ENCODE results near the gene CLMP.
"Not testable (repeated sequence)": the region's sequence is repeated elsewhere in the genome, so short reads cannot be mapped to it uniquely, and the experiment has no call there.

CLMP gene

DNA sequence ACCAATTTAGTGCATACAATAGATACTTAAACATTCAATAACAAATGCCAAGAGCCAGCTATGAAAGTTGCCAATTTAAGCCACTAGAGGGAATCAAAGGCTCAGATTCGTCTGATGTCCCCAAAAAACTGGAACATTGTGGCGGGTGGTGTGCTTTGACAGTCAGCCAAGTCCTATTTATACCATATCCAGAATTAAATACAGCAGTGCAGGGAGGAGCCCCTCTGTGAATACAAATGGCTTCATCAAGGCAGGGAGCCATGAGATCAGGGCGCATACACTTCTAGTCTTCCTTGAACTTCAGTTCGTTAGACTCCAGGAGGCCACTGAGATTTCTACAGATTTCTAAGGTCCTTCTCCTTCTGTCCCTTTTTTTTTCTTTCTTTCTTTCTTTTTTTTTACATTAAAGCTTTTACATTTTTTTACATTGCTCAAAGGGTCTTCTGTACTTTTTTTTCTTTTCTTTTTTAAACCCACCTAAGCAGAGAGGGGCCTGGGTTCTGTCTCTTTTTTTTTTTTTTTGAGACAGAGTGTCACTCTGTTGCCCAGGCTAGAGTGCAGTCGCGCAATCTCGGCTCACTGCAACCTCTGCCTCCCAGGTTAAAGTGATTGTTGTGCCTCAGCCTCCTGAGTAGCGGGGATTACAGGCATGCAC is 91.6 kb downstream of the CLMP start:
- Histone ChIP-seq H3K4me3 (no peak overlapping the region), H3K27ac (peak overlapping the region in 2 of 21 experiments; percentile 17 to 35)

DNA sequence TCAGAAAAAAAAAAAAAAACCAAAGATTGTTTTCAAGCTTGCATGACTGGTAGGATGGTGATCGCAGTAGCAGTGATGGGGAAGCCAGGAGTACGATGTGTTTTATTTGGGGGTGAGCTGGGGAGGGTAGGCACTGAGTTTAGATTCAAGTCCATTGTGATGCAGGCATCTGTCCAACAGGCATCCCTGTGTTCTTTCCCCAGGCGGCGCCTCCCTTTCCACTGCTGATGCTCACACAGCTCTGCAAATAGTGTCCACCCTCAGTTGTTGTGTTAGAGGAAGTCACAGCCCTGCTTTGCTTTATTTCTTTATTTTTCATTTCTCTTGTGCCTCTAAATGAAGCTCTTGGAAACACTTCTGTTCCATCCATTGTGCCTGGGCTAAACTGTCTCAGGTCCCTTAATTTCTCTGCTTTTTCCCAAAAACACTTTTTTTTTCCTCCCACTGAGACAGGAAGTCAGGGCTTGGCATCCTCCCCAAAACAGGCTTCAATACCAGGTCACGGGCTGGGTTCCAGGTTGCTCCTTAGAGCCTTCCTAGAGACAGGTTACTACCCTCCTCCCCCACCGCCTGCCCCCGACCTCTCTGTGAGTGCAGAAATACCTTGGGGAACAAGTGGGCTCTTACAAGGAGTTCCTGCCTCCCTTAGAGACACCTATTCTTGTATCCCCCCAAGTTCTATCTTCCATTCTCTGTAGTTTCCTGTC is 94.5 kb downstream of the CLMP start:
- no peak overlapping the region for H3K4me3 ChIP-seq
- H3K27ac ChIP-seq, result peak overlapping the region in 3 of 21 experiments; percentile 6 to 54 (median 26)

DNA sequence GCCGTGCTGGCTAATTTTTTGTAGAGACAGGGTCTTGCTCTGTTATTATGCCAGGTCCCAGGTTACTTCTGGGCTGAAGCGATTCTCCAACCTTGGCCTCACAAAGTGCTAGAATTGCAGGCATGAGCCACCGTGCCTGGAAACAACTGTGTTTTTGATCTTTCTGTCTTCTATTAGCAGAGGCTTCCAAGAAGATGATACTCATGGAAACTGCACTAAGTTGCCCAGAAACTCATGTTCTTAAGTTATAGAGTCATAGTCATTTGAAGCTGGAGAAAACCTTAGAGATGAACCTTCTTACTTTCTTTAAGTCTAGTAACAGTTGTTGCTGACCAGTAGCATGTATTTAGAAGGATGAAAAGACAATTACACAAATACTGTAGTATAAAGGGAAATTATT is 96.1 kb downstream of the CLMP start:
- H3K4me3 ChIP-seq, result no peak overlapping the region
- H3K27ac ChIP-seq, result no peak overlapping the region

DNA sequence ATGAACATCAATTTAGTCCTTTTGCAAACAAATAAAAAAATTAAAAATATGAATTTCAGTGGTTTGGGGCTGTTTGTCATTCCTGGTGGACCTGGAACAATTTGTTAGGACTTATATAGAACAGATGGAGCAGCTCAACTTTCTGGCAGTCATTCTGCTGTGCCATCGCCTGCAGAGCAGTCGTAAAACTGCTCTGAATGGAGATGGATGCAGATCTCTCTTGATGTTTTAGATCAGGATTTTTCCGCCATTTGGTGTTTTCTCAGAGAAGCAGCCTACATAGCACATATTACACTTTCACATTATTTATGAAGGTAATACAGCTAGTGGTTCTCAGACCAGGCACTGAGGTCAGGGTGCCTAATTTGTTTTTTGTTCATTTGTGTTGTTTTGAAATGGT is 101.3 kb downstream of the CLMP start:
- no peak overlapping the region for H3K4me3 ChIP-seq
- no peak overlapping the region for H3K27ac ChIP-seq

DNA sequence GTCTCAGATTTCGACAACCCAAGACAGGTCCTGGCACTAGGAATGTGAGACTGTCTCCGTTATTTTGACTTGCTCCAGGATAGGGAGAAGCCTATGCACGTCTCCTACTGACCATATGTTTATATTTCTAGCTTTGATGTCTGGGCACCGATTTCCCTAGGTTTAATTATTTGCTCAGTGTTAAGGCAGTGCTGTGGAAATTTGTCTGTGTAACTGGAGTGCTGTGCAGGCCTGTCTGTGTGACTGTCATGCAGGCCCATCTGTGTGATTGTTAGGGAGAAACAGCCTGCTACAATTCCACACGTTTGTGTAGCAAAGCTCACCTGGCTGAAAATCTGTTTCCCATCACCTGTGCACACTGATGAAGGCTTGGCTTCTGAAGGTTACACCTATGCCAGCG is 103.5 kb downstream of the CLMP start:
- Histone ChIP-seq H3K27ac (no peak overlapping the region), H3K4me3 (no peak overlapping the region)

DNA sequence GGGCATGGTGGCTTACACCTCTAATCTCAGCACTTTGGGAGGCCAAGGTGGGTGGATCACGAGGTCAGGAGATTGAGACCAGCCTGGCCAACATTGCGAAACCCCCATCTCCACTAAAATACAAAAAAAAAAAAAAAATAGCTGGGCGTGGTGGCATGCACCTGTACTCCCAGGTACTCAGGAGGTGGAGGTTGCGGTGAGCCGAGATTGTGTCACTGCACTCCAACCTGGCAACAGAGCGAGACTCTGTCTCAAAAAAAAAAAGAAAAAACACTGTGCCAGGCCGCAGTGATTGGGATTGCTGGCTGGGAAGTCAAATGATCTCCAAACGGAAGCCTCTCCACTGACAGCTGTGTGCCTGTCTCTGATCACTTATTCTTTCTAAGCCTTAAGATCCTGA is 104.9 kb downstream of the CLMP start:
- not testable (repeated sequence) for H3K27ac ChIP-seq

DNA sequence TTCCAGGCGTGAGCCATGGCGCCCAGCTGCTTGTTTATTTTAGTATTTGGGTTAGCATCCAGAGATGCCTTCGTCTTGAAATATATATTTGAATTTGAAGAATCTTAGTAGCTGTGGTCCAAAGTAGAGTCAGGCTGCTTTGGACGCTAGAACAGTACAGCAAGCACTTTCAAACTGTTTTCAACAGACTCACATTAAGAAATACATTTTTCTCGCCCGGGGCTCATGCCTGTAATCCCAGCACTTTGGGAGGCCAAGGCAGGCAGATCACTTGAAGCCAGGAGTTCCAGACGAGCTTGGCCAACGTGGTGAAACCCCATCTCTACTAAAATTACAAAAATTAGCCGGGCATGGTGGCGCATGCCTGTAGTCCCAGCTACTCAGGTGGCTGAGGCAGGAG is 106.2 kb downstream of the CLMP start:
- H3K27ac ChIP-seq, H3K4me3 ChIP-seq: not testable (repeated sequence)

More for the DNA sequence above, 104.9 kb downstream of the CLMP start:
- H3K4me3 ChIP-seq, result not testable (repeated sequence)

DNA sequence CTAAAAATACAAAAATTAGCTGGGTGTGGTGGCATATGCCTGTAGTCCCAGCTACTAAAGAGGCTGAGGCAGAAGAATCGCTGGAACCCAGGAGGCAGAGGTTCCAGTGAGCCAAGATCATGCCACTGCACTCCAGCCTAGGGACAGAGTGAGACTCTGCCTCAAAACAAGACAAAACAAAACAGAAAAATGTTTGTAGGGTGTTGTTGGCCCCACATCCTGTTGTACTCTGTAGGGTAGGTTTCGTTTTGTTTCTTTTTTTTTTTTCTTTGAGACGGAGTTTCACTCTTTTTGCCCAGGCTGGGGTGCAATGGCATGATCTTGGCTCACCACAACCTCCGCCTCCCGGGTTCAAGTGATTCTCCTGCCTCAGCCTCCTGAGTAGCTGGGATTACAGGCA is 107.4 kb downstream of the CLMP start:
- H3K27ac ChIP-seq, result peak overlapping the region in 9 of 21 experiments; percentile 24 to 82 (median 60)

DNA sequence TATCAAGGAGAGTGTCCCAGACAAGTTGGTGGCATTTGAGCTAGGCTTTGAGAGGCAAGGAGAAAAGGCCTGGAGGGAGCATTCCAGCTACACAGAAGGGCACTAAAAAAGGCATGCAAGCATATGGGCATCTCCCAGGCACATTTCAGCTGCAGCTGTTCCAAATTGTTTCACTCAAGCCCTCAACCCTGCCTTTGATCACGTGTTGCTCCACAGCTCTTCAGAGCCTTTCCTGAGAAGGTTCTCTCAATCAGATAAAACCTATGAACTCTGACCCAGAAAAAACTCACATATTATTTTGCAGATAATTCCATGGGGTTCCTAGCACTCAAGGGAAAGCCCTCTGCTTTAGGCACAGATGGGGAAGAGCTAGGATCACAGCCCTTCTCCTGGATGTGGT is 108.7 kb downstream of the CLMP start:
- Histone ChIP-seq H3K4me3 (no peak overlapping the region), H3K27ac (peak overlapping the region in 2 of 21 experiments; percentile 50 to 77)

More for the DNA sequence above, 107.4 kb downstream of the CLMP start:
- H3K4me3 ChIP-seq, result not testable (repeated sequence)

DNA sequence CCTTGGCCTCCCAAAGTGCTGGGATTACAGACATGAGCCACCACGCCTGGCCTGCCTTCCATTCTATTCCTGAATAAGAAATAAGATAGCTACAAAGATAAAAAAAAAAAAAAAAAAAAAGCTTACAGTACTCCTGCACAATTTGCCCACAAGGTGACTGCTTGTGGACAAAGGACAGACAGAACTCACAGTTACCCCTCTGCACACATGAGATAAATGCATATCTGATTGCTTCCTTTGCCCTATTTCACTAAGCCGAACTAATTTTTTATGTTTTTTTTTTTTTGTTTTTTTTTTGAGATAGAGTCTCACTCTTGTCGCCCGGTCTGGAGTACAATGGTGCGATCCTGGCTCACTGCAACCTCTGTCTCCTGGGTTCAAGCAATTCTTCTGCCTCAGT is 109.6 kb downstream of the CLMP start:
- H3K27ac ChIP-seq, result no peak overlapping the region
- no peak overlapping the region for H3K4me3 ChIP-seq

DNA sequence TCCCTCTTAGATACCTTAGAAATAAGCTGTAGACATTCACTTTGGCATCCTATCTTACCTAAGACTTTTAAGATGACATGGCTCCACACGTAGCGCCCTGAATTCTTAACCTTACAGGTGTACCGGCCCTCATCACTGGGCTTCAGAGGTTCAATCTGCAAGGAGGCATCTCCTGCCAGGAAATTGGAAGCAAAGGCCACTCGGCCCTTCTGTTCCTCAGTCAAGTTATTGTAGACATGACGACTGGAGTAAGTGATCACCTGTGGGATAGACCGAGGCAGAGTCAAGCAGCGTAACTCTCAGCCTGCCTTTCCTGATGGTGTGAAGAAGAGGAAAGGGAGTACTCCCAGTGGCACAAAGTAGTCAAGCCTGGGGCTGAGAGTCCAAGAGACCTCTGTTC is 110.6 kb downstream of the CLMP start:
- Histone ChIP-seq H3K27ac (no peak overlapping the region), H3K4me3 (no peak overlapping the region)

DNA sequence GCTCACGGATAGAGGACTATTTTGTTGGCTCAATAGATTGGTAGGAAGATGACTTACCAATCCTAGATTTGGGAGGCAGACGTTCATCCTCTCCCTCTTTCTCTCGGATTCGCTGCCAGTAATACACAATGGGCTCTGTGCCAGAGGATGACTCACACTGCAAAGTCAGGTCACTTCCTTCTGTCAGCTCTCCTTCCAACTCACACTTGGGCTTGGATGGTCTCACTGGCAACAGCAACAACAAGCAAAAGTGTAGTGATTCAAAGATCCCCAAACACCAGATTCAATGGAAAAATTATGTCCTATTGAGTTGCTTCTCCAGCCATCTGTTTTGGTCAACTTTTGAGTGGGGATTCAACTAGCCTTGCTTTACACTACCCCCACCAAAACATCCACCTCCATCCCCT is 111.4 kb downstream of the CLMP start:
- Histone ChIP-seq H3K27ac (peak overlapping the region in 4 of 21 experiments; percentile 6 to 27 (median 16)), H3K4me3 (no peak overlapping the region)

DNA sequence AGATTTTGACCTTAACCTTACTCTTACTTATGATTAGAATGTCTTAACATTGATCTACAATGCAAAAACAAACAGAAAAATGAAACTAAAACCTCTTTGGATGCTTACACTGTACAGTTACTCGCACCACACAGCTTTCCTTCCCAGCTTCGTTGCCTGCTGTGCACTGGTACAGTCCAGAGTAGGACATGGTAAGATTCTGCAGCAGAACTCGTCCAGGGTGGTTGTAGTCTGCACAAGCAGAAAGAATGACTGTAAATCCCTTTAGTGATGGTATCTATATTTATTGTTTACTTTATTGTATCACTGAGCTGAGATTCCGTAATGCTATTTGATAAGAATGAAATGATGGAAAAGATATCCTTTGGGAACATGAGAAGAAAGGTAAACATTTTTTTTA is 112.1 kb downstream of the CLMP start:
- H3K27ac ChIP-seq, result peak overlapping the region in 1 of 21 experiments; percentile 6

DNA sequence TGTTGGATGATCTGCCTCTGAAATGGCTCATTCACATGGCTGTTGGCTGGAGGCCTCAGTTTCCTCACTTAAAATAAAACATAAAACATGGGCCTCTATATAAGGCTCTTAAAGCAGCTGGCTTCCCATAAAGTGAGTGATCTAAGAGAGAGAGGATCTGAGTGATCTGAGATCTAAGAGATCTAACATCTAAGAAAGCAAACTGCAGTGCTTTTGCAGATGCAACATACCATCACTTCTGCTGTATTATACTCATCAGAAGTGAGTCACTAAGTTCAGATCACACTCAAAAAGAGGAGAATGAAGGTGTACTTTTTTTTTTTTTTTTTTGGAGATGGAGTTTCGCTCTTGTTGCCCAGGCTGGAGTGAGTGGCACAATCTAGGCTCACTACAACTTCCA is 115.0 kb downstream of the CLMP start:
- Histone ChIP-seq H3K4me3 (no peak overlapping the region), H3K27ac (no peak overlapping the region)

More for the DNA sequence above, 112.1 kb downstream of the CLMP start:
- H3K4me3 ChIP-seq, result no peak overlapping the region

DNA sequence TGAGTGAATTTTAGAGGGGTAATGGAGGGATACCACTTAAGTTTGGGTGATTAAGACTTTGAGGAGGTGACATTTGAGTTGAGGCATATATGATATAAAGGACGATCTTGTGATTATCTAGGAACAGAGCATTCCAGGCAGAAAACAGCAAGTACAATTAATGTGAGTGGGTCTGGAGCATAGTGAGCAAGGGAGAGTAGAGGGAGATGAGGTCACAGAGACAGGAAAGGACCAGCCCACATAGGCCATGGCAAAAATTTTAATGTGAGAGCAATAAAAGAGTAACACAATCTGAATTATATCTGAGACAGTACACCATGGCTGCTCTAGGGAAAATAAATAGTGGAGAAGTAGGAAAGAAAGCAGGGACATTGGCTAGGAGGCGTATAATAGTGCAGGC is 118.6 kb downstream of the CLMP start:
- Histone ChIP-seq H3K27ac (no peak overlapping the region), H3K4me3 (no peak overlapping the region)

DNA sequence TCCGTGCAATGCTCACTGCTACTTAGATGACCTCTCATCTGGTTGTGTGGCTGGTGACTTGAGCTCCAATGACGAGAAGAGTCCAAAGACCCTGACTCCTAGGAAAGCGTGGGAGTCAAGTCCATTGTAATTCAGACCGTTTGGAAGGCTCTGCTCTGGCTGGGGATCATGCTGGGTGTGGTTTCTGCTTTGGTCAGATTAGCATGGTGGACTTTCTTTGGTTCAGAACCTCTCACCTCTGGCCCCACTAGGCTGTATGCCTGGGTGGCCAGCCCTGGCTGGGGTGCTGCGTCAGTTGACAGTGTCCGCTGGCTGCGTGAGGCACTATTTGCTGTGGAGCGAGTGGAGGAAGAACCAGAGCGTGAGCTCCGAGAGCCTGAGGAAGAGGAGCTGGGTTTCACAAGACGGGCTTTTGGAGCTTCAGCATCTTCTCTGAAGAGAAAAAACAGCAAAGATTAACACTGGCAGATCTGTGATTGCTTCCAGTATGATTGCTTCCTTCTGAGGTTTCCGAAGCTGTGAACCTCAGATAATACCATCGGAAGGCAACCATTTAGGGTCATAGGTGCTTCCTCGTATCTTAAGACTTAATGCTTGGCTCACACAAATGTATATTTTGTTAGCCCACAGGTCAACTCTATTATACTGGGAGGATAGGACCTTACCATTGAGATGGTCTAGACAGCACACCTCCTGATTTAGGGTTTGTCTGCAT is 121.5 kb downstream of the CLMP start:
- no peak overlapping the region for H3K27ac ChIP-seq
- H3K4me3 ChIP-seq, result no peak overlapping the region

DNA sequence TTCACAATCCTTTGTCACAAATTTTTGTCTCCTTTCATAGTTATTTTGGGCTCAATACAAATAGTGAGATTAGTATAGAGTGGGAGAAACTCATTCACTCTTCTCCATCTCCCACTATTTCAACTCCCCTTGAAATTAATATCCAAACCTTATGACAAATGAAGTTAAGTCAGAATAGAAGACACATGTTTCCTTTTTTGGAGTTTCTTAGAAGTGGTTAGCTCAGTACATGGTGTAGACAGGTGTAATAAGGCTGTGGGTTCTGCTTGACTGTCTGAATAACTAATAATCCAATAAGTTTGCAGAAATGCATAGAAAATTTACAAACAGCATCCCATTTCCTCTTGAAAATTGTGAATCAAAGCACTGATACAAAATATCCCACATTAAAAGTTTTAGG is 122.3 kb downstream of the CLMP start:
- no peak overlapping the region for H3K4me3 ChIP-seq

DNA sequence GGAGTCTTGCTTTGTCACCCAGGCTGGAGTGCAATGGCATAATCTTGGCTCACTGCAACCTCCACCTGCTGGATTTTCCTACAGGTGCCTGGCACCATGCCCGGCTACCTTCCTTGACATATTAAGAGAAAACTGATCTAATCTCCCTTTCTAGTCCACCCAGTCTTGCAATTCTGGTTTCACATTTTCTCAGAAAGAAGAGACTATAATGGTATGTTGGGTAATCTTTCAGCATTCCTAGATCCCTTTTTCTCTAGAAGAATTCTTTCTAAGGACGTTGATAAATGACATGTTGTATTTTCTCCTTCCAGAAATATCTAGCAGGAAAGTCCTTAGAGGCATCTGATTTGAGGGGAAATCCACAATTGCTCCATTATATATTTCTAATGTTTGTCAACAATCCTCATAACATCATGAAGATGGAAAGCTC is 122.7 kb downstream of the CLMP start:
- H3K27ac ChIP-seq, result peak overlapping the region in 1 of 21 experiments; percentile 96
- H3K4me3 ChIP-seq, result no peak overlapping the region

More for the DNA sequence above, 122.3 kb downstream of the CLMP start:
- no peak overlapping the region for H3K27ac ChIP-seq

DNA sequence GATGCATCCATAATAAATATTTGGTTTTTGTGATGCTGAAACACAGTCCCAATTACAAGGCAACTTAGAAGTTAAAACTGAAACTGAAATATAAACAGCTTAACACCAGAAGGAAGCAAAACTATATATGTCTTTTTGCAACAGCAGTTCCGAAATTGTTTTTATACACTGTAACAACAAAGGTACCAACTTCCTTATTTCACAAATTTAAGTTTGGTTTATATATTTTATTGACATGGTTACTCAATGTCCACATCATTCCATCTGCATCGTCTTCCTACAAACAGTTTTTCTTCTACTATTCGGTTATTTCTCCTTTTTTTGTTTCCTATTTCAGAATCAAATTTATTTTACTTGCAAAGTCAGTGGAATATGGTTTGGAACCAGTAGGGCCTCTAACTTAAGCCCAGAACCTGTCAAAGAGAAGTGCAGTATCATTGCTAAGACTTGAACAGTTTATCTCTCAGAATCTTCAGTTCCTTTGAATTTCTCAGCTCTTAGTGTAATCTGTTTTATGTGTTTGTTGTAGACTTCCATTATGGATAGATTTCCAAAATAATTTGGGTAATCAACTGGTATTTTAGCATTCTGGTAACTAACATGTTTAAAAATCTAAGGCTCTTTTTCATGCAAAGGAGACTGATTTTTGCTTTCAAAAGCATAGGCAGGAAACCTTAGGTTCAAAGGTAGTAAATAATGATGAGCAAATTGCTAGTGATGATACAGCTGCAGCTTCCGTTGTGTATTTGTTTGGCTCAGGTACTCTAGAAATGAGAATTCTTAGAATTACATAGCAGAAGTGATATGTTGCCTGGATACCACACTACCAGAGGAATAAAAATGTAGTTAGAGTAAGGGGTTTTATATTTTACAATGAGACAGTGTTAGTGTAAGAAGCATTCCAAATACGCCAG is 124.9 kb downstream of the CLMP start:
- Histone ChIP-seq H3K27ac (peak overlapping the region in 16 of 21 experiments; percentile 3 to 96 (median 51)), H3K4me3 (peak overlapping the region in 3 of 7 experiments; percentile 1 to 8 (median 3))

DNA sequence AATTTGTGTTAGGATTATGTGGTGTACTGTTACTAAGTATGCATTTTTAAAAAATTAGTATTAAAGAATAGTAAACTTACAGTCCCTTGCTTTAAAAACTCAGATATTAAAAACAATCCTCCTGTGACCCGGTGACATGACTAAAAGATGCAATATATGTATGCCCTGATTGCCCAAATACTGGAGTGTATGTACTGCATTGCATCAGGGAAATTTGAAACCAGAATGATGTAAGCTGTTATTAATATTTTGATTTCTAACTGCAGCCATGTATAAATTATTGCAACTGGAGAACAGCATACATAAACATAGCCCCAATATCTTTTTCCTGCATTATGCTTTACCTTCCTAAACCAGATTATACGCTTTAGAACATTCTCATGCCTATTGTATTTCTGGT is 129.4 kb downstream of the CLMP start:
- peak overlapping the region in 2 of 21 experiments; percentile 99 to 100 for H3K27ac ChIP-seq

More for the DNA sequence above, 129.4 kb downstream of the CLMP start:
- no peak overlapping the region for H3K4me3 ChIP-seq
